Lower leg skin (tissue), 3 donors: ENCODE data around the gene NUP188.

ENCODE experiments used
- POLR2A ChIP-seq, 2 donors: fragments of 450-650 bp; IDR thresholded peaks; one replicate each; pipeline ENCODE4 v1.6.1; 2016 to 2017; ENCODE audit warnings: antibody characterized with exemption in 2 of 2, mild to moderate bottlenecking in 1 of 2, moderate library complexity in 1 of 2
- TF ChIP-seq, protein P1 (sequence below), 3 donors: fragments of 450-650 bp; IDR thresholded peaks; one replicate each; pipeline ENCODE4 v1.5.1; 2016; ENCODE audit warnings: antibody characterized with exemption in 3 of 3, mild to moderate bottlenecking in 3 of 3, moderate library complexity in 2 of 3

GRCh38 chr9:128911529-128912035 lies 35.9 kb upstream of the NUP188 start:
- TF ChIP-seq, protein P1, sequence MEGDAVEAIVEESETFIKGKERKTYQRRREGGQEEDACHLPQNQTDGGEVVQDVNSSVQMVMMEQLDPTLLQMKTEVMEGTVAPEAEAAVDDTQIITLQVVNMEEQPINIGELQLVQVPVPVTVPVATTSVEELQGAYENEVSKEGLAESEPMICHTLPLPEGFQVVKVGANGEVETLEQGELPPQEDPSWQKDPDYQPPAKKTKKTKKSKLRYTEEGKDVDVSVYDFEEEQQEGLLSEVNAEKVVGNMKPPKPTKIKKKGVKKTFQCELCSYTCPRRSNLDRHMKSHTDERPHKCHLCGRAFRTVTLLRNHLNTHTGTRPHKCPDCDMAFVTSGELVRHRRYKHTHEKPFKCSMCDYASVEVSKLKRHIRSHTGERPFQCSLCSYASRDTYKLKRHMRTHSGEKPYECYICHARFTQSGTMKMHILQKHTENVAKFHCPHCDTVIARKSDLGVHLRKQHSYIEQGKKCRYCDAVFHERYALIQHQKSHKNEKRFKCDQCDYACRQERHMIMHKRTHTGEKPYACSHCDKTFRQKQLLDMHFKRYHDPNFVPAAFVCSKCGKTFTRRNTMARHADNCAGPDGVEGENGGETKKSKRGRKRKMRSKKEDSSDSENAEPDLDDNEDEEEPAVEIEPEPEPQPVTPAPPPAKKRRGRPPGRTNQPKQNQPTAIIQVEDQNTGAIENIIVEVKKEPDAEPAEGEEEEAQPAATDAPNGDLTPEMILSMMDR (IDR thresholded peaks at IDR 0.05) = no peak
- no peak for TF ChIP-seq POLR2A (IDR thresholded peaks at IDR 0.05)
